H1 (cell line): ENCODE results near the gene TTLL5.

Source experiments
- CHD2 ChIP-seq: IDR thresholded peaks from 2 replicates; pipeline ENCODE4 v1.6.1; 2012; ENCODE audit warnings: low read length, improper control_type of control experiment
- EP300 ChIP-seq, 2 experiments: IDR thresholded peaks; 1 replicate in 1 of 2; 2 replicates in 1 of 2; pipeline ENCODE4 v1.6.1; 2011 to 2012; ENCODE audit warnings: low read depth in 2 of 2, low read length in 2 of 2, mild to moderate bottlenecking in 2 of 2, borderline replicate concordance in 1 of 2, inconsistent platforms in 1 of 2, moderate library complexity in 1 of 2
- EZH2 ChIP-seq: fragments of 200-600 bp; sonication (generic); IDR thresholded peaks from 2 replicates; pipeline ENCODE4 v1.7.1; 2012; ENCODE audit warnings: low read depth, mild to moderate bottlenecking, moderate library complexity, low read length, inconsistent platforms; ENCODE audit not compliant: severe bottlenecking
- FOSL1 ChIP-seq: IDR thresholded peaks from 2 replicates; pipeline ENCODE4 v1.6.1; 2011; ENCODE audit warnings: mild to moderate bottlenecking, low read depth, low read length, moderate library complexity; ENCODE audit not compliant: insufficient read depth
- GTF2F1 ChIP-seq: IDR thresholded peaks from 2 replicates; pipeline ENCODE4 v1.6.1; 2012; ENCODE audit warnings: low read depth, low read length, improper control_type of control experiment, borderline replicate concordance
- HDAC2 ChIP-seq, 2 experiments: fragments of 300-600 bp in 1 of 2; sonication (generic) in 1 of 2; IDR thresholded peaks; 2 replicates each; pipeline ENCODE4 v1.6.1; 2011 to 2012; ENCODE audit warnings: low read depth in 2 of 2, low read length in 2 of 2, mild to moderate bottlenecking in 2 of 2, moderate library complexity in 2 of 2, borderline replicate concordance in 1 of 2, inconsistent platforms in 1 of 2
- HDAC6 ChIP-seq: IDR thresholded peaks from one replicate; pipeline ENCODE4 v1.7.1; 2012; ENCODE audit warnings: low read depth, mild to moderate bottlenecking, inconsistent platforms, low read length, moderate library complexity
- JUN ChIP-seq: IDR thresholded peaks from 2 replicates; pipeline ENCODE4 v1.6.1; 2011; ENCODE audit warnings: low read depth, mild to moderate bottlenecking, improper control_type of control experiment, low read length
- POLR2AphosphoS5 ChIP-seq: IDR thresholded peaks from 2 replicates; pipeline ENCODE4 v1.6.1; 2011; ENCODE audit warnings: low read depth, low read length
- RBBP5 ChIP-seq: IDR thresholded peaks from 2 replicates; pipeline ENCODE4 v1.7.1; 2012; ENCODE audit warnings: low read depth, mild to moderate bottlenecking, inconsistent platforms, low read length, moderate library complexity, borderline replicate concordance
- SIN3A ChIP-seq, 2 experiments: IDR thresholded peaks in 1 of 2; conservative IDR thresholded peaks in 1 of 2; 2 replicates each; pipeline ENCODE4 v1.6.1; 2011 to 2012; ENCODE audit warnings: low read length in 2 of 2, improper control_type of control experiment in 1 of 2, low read depth in 1 of 2, mild to moderate bottlenecking in 1 of 2
- SP4 ChIP-seq: IDR thresholded peaks from 2 replicates; pipeline ENCODE4 v1.6.1; 2012; ENCODE audit warnings: low read length, inconsistent platforms
- TF ChIP-seq, protein P1 (sequence below), 3 experiments: IDR thresholded peaks; 1 replicate in 2 of 3; 2 replicates in 1 of 3; pipeline versions ENCODE4 v1.5.1 to v1.6.1; 2011; ENCODE audit warnings: low read length in 3 of 3, mild to moderate bottlenecking in 3 of 3, inconsistent platforms in 2 of 3, low read depth in 1 of 3, moderate library complexity in 1 of 3; ENCODE audit not compliant: insufficient read depth in 1 of 3; ENCODE audit errors: control extremely low read depth in 1 of 3

DNA sequence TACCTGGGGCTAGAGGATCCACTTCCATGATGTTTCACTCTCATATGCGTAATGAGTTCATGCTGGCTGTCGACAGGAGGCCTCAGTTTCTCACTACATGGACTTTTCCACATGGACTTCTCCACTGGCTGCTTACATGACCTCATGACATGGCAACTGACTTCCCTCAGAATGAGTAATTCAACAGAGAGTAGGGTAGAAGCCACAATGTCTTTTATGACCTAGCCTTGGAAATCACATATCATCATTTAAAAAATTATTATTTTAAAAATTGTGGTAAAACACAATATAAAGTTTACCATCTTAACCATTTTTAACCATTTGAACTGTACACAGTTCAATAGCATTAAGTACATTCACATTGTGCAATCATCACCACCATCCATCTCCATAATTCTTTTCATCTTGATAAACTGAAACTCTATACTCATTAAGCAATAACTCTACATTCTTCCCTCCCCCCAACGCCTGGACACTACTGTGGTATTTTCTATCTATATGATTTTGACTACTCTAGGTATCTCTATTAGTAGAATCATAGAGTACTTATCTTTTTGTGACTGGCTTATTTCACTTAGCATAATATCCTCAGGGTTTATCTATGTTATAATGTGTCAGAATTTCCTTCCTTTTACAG, 176.2 kb downstream of the TTLL5 start:
- no peak for TF ChIP-seq GTF2F1
- TF ChIP-seq EZH2, result no peak
- TF ChIP-seq, protein P1, sequence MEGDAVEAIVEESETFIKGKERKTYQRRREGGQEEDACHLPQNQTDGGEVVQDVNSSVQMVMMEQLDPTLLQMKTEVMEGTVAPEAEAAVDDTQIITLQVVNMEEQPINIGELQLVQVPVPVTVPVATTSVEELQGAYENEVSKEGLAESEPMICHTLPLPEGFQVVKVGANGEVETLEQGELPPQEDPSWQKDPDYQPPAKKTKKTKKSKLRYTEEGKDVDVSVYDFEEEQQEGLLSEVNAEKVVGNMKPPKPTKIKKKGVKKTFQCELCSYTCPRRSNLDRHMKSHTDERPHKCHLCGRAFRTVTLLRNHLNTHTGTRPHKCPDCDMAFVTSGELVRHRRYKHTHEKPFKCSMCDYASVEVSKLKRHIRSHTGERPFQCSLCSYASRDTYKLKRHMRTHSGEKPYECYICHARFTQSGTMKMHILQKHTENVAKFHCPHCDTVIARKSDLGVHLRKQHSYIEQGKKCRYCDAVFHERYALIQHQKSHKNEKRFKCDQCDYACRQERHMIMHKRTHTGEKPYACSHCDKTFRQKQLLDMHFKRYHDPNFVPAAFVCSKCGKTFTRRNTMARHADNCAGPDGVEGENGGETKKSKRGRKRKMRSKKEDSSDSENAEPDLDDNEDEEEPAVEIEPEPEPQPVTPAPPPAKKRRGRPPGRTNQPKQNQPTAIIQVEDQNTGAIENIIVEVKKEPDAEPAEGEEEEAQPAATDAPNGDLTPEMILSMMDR (IDR thresholded peaks at IDR 0.05; ENCODE audit: control extremely low read depth in 1 of 3, insufficient read depth in 1 of 3, low read depth in 1 of 3, low read length in 3 of 3), result no peak
- TF ChIP-seq CHD2, result no peak
- no peak for TF ChIP-seq JUN
- no peak for TF ChIP-seq EP300 (IDR thresholded peaks at IDR 0.05; ENCODE audit: borderline replicate concordance in 1 of 2, low read depth in 2 of 2, low read length in 2 of 2)
- TF ChIP-seq RBBP5, result no peak
- TF ChIP-seq SP4, result no peak
- no peak for TF ChIP-seq FOSL1
- no peak for TF ChIP-seq HDAC6
- TF ChIP-seq SIN3A (conservative IDR thresholded peaks at IDR 0.05 in 1 of 2, IDR thresholded peaks at IDR 0.05 in 1 of 2; ENCODE audit: low read depth in 1 of 2, low read length in 2 of 2), result no peak
- no peak for TF ChIP-seq HDAC2 (IDR thresholded peaks at IDR 0.05; ENCODE audit: borderline replicate concordance in 1 of 2, low read depth in 2 of 2, low read length in 2 of 2)
- TF ChIP-seq POLR2AphosphoS5, result no peak
